K562 (cell line): ENCODE measurements around the gene PRPSAP1. TPM values are rescaled to one million over a fixed set of nuclear protein-coding genes. Genes with fewer than 3 reads are reported as not detected.

Source experiments
- HDAC8 ChIP-seq: fragments of 450-650 bp; IDR thresholded peaks from 2 replicates; pipeline ENCODE4 v1.6.1; 2016; ENCODE audit warnings: mild to moderate bottlenecking, missing genetic modification characterization, moderate library complexity, missing compliant biosample characterization
- PHB ChIP-seq: fragments of 250-450 bp; sonication (Bioruptor Pico); IDR thresholded peaks from 2 replicates; pipeline ENCODE4 v1.5.0; 2021
- RBM14 ChIP-seq: fragments of 200-400 bp; formaldehyde crosslinking; IDR thresholded peaks from 2 replicates; pipeline ENCODE4 v1.6.1; 2018; ENCODE audit warnings: low read depth, mild to moderate bottlenecking, low read length, moderate library complexity, borderline replicate concordance; ENCODE audit not compliant: insufficient read depth
- RFX1 ChIP-seq: fragments of 450-650 bp; IDR thresholded peaks from 2 replicates; pipeline ENCODE4 v1.6.1; 2016; ENCODE audit warnings: mild to moderate bottlenecking, moderate library complexity
- SMARCC2 ChIP-seq: fragments of 450-650 bp; IDR thresholded peaks from 2 replicates; pipeline ENCODE4 v1.6.1; 2017; ENCODE audit warnings: antibody characterized with exemption, moderate library complexity, mild to moderate bottlenecking, low read depth
- polyA plus RNA-seq, 8 experiments: library from polyadenylated mRNA; depleted of rRNA in 4 of 8; stranded (reverse) in 5 of 8; unstranded in 3 of 8; fragments of >200 nt; fragmentation: Nextera tagmentation in 2 of 8; fragmentation: Illumina TruSeq in 1 of 8; extraction: Ambion mirVana in 2 of 8; extraction: Trizol in 1 of 8; gene quantifications; 2 replicates each; pipeline versions ENCODE4 v1.2.1 to v1.2.3, GENCODE V29; 2011 to 2014; ENCODE audit warnings: inconsistent platforms in 1 of 8, missing spikeins in 1 of 8
- total RNA-seq, 7 experiments: library from RNA; depleted of rRNA in 6 of 7; stranded (reverse); fragments of >200 nt in 6 of 7; fragmentation: Illumina TruSeq in 2 of 7; extraction: Trizol in 2 of 7; gene quantifications; 2 replicates each; pipeline versions ENCODE4 v1.2.1 to v1.2.3, GENCODE V29; 2011 to 2021; ENCODE audit warnings: low replicate concordance in 1 of 7
- TF ChIP-seq, protein P1 (sequence below), 2 experiments: fragments of 450-650 bp in 1 of 2; IDR thresholded peaks; 2 replicates each; pipeline ENCODE4 v1.6.1; 2011 to 2017; ENCODE audit warnings: low read depth in 2 of 2, antibody characterized with exemption in 1 of 2, borderline replicate concordance in 1 of 2, low read length in 1 of 2, mild to moderate bottlenecking in 1 of 2, mixed read lengths in 1 of 2; ENCODE audit not compliant: control insufficient read depth in 1 of 2

Gene PRPSAP1
- total and polyA plus RNA-seq, 9 of the 15 experiments (the other 6 are each of a cell fraction or from before 2014, with no cell fraction given): 21.9 to 77.1 (median 40.8) TPM

DNA sequence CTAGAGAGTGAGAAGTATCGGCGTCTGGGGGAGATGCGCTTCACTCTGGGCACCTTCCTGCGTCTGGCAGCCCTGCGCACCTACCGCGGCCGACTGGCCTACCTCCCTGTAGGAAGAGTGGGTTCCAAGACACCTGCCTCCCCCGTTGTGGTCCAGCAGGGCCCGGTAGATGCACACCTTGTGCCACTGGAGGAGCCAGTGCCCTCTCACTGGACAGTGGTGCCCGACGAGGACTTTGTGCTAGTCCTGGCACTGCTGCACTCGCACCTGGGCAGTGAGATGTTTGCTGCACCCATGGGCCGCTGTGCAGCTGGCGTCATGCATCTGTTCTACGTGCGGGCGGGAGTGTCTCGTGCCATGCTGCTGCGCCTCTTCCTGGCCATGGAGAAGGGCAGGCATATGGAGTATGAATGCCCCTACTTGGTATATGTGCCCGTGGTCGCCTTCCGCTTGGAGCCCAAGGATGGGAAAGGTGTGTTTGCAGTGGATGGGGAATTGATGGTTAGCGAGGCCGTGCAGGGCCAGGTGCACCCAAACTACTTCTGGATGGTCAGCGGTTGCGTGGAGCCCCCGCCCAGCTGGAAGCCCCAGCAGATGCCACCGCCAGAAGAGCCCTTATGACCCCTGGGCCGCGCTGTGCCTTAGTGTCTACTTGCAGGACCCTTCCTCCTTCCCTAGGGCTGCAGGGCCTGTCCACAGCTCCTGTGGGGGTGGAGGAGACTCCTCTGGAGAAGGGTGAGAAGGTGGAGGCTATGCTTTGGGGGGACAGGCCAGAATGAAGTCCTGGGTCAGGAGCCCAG lies 33.5 kb upstream of the PRPSAP1 start (continued):
- TF ChIP-seq, protein P1, sequence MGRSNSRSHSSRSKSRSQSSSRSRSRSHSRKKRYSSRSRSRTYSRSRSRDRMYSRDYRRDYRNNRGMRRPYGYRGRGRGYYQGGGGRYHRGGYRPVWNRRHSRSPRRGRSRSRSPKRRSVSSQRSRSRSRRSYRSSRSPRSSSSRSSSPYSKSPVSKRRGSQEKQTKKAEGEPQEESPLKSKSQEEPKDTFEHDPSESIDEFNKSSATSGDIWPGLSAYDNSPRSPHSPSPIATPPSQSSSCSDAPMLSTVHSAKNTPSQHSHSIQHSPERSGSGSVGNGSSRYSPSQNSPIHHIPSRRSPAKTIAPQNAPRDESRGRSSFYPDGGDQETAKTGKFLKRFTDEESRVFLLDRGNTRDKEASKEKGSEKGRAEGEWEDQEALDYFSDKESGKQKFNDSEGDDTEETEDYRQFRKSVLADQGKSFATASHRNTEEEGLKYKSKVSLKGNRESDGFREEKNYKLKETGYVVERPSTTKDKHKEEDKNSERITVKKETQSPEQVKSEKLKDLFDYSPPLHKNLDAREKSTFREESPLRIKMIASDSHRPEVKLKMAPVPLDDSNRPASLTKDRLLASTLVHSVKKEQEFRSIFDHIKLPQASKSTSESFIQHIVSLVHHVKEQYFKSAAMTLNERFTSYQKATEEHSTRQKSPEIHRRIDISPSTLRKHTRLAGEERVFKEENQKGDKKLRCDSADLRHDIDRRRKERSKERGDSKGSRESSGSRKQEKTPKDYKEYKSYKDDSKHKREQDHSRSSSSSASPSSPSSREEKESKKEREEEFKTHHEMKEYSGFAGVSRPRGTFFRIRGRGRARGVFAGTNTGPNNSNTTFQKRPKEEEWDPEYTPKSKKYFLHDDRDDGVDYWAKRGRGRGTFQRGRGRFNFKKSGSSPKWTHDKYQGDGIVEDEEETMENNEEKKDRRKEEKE (IDR thresholded peaks at IDR 0.05; ENCODE audit: borderline replicate concordance in 1 of 2, control insufficient read depth in 1 of 2, low read depth in 2 of 2, low read length in 1 of 2): no peak
- TF ChIP-seq RBM14 (0 out of 2 replicates have a peak, but pooled peaks have one; percentile 15), RFX1 (no peak), SMARCC2 (no peak), HDAC8 (tag) (no peak), PHB (no peak)
